SKM-1 treated with dmso at 0.1 percent for 144 hours (cell line): ENCODE results near the gene SDHA.

Experiments used
- DNase-seq: peaks from one replicate; lab custom pipeline; 2025; ENCODE audit not compliant: unreplicated experiment; lab: John Stamatoyannopoulos, UW

The SDHA gene

GRCh38 chr5:185095-186070 lies 32.7 kb upstream of the SDHA start:
- DNase-seq: no peak

- DNase-seq: no peak
Observed at GRCh38 chr5:186091-187041, 31.8 kb upstream of the SDHA start.

GRCh38 chr5:187042-187431 lies 31.1 kb upstream of the SDHA start:
- no peak for DNase-seq

- DNase-seq: no peak
Observed at GRCh38 chr5:187617-188451, 30.3 kb upstream of the SDHA start.

- DNase-seq: peak; percentile 62
Observed at GRCh38 chr5:188488-189481, 29.3 kb upstream of the SDHA start.

GRCh38 chr5:189486-189885 lies 28.6 kb upstream of the SDHA start:
- DNase-seq: no peak

GRCh38 chr5:189976-190365 lies 28.1 kb upstream of the SDHA start:
- no peak for DNase-seq

- no peak for DNase-seq
Observed at GRCh38 chr5:190366-191035, 27.6 kb upstream of the SDHA start.

GRCh38 chr5:191036-191948 lies 26.8 kb upstream of the SDHA start, which contains the start of gene LRRC14B:
Gene LRRC14B, plus strand, starts transcription at chr5:191495. Its CDS starts 44 bp downstream, at chr5:191539.
- no peak for DNase-seq

- DNase-seq: no peak
Observed at GRCh38 chr5:191949-192690, 26.0 kb upstream of the SDHA start.

GRCh38 chr5:192691-192969 lies 25.5 kb upstream of the SDHA start:
- DNase-seq: no peak

- no peak for DNase-seq
Observed at GRCh38 chr5:192970-193831, 24.9 kb upstream of the SDHA start.

GRCh38 chr5:194102-194501 lies 24.0 kb upstream of the SDHA start:
- no peak for DNase-seq

- DNase-seq: no peak
Observed at GRCh38 chr5:194603-195209, 23.4 kb upstream of the SDHA start.

GRCh38 chr5:195401-196160 lies 22.5 kb upstream of the SDHA start:
- no peak for DNase-seq
